Measurements from ENCODE around the gene ADAM12.

DNA sequence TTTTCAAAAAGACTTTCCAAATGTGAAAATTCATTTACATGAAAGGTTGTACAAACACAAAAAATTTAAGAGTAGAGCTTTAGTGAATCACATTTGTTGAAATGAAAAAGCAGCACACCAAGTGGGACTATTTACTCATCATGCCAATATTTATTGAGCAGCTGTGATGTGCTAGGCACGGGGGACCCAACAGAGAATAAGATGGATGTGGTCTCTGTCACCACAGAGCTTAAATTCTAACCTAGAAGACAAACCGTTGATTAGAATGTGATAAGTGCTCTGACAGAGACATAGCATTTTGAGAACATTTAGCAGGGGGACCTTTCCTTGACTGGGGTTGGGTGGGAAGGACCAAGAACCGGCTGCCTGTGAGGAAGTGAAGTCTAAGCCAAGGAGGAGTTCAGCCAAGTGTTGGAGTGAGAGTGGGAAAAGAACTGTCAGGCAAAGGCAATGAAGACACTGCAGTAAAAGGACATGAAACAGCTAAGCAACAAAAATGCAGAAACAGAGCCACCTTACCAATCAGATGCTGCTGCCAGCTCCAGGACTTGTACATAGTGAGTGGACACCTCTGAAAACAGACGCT, 19.1 kb downstream of the ADAM12 start:
- TF ChIP-seq CTCF (IDR thresholded peaks at IDR 0.05; ENCODE audit: low read depth, low read length) (no peak), EZH2phosphoT487 (IDR thresholded peaks at IDR 0.05; ENCODE audit: low read depth) (no peak)

All from OCI-LY3 (cell line).